ENCODE data around the gene CD247.

DNA sequence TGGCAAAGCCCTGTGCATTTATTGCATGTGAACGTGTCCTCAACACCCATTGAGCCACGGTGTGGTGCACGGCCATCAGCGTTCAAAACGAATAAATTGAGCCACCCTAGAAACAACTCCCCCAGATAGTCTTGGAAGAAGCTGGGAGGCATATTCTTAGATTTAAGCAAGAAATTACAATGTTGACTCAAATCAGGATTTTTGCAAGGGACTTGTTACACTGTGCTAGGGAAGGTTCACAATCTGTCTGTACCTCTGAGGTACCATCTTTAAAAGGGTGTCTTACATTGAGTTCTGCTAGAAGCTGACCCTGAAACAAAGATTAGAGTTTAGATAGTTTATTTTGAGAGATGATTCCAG, 16.2 kb downstream of the CD247 start:
- TF ChIP-seq POLR2AphosphoS5 (IDR thresholded peaks at IDR 0.05) = no peak
- TF ChIP-seq CTCF (IDR thresholded peaks at IDR 0.05) = no peak
- TF ChIP-seq POLR2A (IDR thresholded peaks at IDR 0.05) = no peak

Data from prostate gland (tissue), 2 donors.